HEK293T (cell line): ENCODE data around the gene TXN2.

Experiments used
- BHLHE40 ChIP-seq: fragments of 450-650 bp; IDR thresholded peaks from 2 replicates; pipeline ENCODE4 v1.6.1; 2016; ENCODE audit warnings: mild to moderate bottlenecking, moderate library complexity, borderline replicate concordance
- CTBP1 ChIP-seq: fragments of 450-650 bp; IDR thresholded peaks from 2 replicates; pipeline ENCODE4 v1.6.1; 2016; ENCODE audit warnings: borderline replicate concordance
- FOXA1 ChIP-seq: fragments of 450-650 bp; IDR thresholded peaks from 2 replicates; pipeline ENCODE4 v1.6.1; 2016; ENCODE audit warnings: mild to moderate bottlenecking
- FOXM1 ChIP-seq: fragments of 450-650 bp; IDR thresholded peaks from 2 replicates; pipeline ENCODE4 v1.6.1; 2017; ENCODE audit warnings: mild to moderate bottlenecking, borderline replicate concordance
- L3MBTL2 ChIP-seq: fragments of 450-650 bp; conservative IDR thresholded peaks from 2 replicates; pipeline ENCODE4 v1.6.1; 2016; ENCODE audit warnings: mild to moderate bottlenecking
- PKNOX1 ChIP-seq: fragments of 450-650 bp; IDR thresholded peaks from 2 replicates; pipeline ENCODE4 v1.6.1; 2016
- SP1 ChIP-seq: fragments of 450-650 bp; IDR thresholded peaks from 2 replicates; pipeline ENCODE4 v1.6.1; 2017
- TARDBP ChIP-seq: fragments of 450-650 bp; IDR thresholded peaks from 2 replicates; pipeline ENCODE4 v1.6.1; 2016

GRCh38 chr22:36465232-36466021 is 16.0 kb downstream of the TXN2 start:
- TF ChIP-seq CTBP1 (no peak), FOXM1 (no peak), FOXA1 (no peak), SP1 (no peak), BHLHE40 (no peak), L3MBTL2 (no peak), TARDBP (no peak), PKNOX1 (no peak)
